SK-N-MC (cell line): Measurements from ENCODE around the gene PCDH1.

ENCODE experiments used
- DNase-seq: peaks from one replicate; pipeline ENCODE4 v3.0.0-alpha.2; 2011; ENCODE audit warnings: low read depth, low spot score
- H3K27ac ChIP-seq: fragments of 200-600 bp; sonication (generic); 2 replicates; pipeline ENCODE4 v1.5.1; 2016; ENCODE audit warnings: mixed run types
- H3K36me3 ChIP-seq: fragments of 200-600 bp; sonication (generic); 2 replicates; pipeline ENCODE4 v1.6.1; 2017; ENCODE audit warnings: antibody characterized with exemption, low read length, mixed read lengths; ENCODE audit not compliant: insufficient read depth
- H3K4me3 ChIP-seq: fragments of 200-600 bp; sonication (generic); 2 replicates; pipeline ENCODE4 v1.5.1; 2016
- H3K9ac ChIP-seq: fragments of 200-600 bp; sonication (generic); 2 replicates; pipeline ENCODE4 v1.8.0; 2017; ENCODE audit warnings: mixed run types, mixed read lengths; ENCODE audit not compliant: insufficient read length
- H3K9me3 ChIP-seq: fragments of 200-600 bp; sonication (generic); 2 replicates; pipeline ENCODE4 v1.6.1; 2017; ENCODE audit warnings: low read depth, mild to moderate bottlenecking, antibody characterized with exemption, low read length, moderate library complexity, mixed read lengths
- EZH2 ChIP-seq: fragments of 200-600 bp; sonication (generic); IDR thresholded peaks from one replicate; pipeline ENCODE4 v1.6.1; 2017; ENCODE audit warnings: antibody characterized with exemption
- FOXP2 ChIP-seq: optimal IDR thresholded peaks from 2 replicates; pipeline ENCODE3; 2011; ENCODE audit warnings: mild to moderate bottlenecking, moderate library complexity; ENCODE audit not compliant: insufficient read depth; ENCODE audit errors: extremely low read length, control extremely low read depth
- POLR2AphosphoS5 ChIP-seq: IDR thresholded peaks from 2 replicates; pipeline ENCODE4 v1.6.1; 2012; ENCODE audit warnings: mild to moderate bottlenecking, low read depth, low read length, borderline replicate concordance

The PCDH1 gene

DNA sequence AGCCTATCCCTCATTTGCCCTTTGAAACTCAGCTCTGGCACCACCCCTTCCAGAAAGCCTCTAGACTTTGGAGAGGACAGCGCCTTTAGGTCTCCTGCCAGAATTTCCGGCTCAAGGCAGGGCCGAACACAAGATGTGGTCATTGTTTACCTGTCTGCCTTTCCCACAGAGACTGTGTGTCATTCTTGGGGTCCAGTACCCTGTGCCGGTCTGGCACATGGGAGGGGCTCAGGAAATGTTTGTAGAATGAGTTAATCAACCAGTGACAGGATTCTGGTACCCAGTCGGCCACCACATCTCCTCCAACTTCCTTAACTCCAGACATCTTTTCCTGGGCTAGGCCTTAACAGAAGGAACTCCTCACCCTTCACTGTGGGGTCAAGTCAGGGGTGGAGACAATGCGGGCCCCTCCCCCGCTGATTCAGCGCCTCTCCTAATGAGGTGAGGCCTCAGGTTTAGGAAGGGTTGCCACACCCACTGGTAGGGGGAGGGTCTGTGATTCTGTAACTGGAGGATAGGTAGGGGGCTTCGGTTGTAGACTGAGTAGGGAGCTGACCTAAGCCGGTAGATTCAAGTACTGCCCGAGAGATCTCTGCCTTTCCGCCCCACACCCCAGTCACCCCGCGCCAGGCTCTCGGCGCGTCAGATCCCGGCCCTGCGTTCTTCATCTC, 29.3 kb downstream of the PCDH1 start:
- no peak for TF ChIP-seq POLR2AphosphoS5
- Histone ChIP-seq H3K27ac (peak overlapping the region; percentile 66; the same call in 1 of the 2 replicates), H3K9ac (peak overlapping the region; percentile 80), H3K4me3 (peak overlapping the region; percentile 82), H3K9me3 (no peaks in the 10 kb centered on the region), H3K36me3 (no peaks in the 10 kb centered on the region)
- DNase-seq: no peak

DNA sequence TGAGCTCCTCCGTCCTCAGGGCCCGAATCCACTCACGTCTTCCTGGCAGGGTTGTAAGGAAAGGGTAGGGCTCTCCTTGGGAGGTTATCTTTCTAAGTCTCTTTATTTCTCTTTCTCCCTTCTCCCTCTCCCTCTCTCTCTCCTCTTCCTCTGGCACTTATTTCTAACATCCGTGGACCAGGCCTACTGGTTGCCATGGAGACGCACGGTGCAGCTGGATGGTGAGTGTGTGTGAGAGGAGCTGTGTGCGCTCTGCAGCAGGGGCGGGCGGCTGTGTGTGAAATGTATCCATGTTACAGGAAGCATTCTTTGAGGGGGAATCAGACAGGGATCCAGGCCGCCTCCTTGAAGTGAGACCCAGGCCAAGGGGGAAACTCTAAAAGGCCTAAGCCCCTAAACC, 32.2 kb downstream of the PCDH1 start:
- no peaks in the 10 kb centered on the region for H3K9me3 ChIP-seq
- H3K36me3 ChIP-seq: no peaks in the 10 kb centered on the region
- no peak overlapping the region for H3K9ac ChIP-seq
- no peak overlapping the region for H3K27ac ChIP-seq
- TF ChIP-seq POLR2AphosphoS5 (no peak), EZH2 (no peak), FOXP2 (no peak)
- no peak for DNase-seq
- H3K4me3 ChIP-seq: no peak overlapping the region

DNA sequence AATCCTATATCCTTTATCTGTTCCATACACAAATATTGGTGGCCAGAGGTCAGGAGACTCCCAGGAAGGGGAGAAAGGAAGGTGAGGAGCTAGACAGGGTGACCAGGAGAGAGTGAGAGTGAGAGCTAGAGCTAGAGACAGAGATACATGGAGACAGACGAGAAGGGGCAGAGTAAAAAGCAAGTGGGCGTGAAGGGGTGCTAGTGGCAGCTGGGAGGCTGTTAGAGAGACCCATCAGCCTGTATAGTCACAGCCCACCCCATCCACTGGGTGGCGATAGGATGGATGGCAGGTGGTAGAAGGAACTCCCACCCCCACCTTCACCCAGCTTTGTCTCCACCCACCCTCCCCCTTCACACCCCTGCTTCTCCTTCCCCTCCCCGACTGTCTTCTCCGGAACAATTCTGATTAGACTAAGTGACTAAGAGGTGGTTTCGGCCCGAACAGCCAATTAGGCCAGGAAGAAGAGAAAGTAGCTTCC, 32.8 kb downstream of the PCDH1 start:
- H3K27ac ChIP-seq: no peak overlapping the region
- no peaks in the 10 kb centered on the region for H3K9me3 ChIP-seq
- no peak overlapping the region for H3K9ac ChIP-seq
- no peaks in the 10 kb centered on the region for H3K36me3 ChIP-seq
- no peak for TF ChIP-seq FOXP2
- no peak for TF ChIP-seq EZH2
- TF ChIP-seq POLR2AphosphoS5: no peak
- H3K4me3 ChIP-seq: no peak overlapping the region
- no peak for DNase-seq

DNA sequence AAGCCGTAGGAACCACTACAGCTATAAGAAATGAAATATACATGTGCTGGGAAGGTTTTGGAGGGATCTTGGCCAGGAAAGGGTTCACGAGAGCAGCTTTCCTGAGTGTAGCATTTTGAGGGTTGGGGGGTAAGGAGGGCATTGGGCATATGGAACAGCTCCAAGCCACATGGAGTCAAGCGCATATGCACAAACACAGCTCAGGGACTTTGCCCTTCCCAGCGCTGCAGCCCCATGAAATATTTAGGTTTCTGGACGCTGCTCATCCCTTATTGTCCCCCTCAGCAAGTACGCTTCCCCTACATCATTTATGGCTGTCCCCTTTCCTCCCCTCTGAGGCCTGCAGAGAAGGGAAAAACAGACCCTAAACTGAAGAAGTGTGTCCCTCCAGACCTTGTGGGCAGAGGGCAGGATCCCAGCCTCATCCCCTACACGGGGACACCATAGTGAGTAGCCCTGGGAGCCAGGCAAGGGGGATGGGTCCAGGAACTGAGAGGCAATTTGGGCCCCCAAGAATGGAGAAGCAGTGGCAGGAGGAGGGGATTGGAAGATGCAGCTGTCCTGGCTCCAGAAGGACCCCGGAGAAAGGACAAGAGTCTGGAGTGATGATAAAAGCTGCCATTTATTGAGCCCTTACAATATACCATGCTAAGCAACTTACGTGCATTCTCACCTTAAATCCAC, 33.7 kb downstream of the PCDH1 start:
- no peak overlapping the region for H3K27ac ChIP-seq
- H3K36me3 ChIP-seq: no peaks in the 10 kb centered on the region
- no peak overlapping the region for H3K4me3 ChIP-seq
- H3K9me3 ChIP-seq: no peaks in the 10 kb centered on the region
- H3K9ac ChIP-seq: no peak overlapping the region
- no peak for TF ChIP-seq POLR2AphosphoS5
- TF ChIP-seq FOXP2: no peak
- no peak for TF ChIP-seq EZH2
- no peak for DNase-seq

DNA sequence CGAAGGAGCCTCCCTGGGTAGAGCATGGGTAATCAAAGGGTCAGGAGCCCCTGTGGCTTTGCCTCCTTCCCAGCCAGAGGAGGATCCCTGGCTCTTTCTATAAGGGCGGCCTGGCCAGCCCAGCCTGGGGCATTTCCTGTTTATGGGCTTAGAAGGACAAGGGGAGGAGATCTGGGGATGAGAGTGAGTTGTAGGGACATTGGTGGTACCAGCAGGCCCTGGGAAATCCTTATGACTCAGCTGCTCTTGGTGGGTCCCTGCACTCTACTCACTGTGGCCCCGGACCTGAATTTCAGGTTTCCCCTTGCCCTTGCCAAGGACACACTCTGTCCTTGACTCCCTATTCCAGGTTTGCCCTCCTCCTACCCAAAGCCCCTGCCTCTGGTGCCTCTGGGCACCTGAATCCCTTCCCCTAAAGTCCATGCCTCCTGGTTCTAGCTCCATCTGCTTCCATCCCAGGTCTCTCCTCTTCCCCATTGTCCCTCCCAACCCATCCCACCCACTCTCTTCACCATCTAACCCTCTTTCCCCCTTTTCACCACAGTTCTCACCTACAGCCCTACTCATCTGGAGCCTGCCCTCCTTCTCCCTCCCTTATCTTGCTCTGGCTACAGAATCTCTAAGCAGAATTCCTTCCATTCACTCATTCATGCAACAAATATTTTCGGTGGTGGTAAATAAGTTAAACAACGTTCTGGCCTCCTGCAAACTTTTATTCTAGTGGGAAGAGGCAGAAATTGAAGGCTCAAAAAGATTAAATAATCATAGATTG, 34.9 kb downstream of the PCDH1 start:
- no peak overlapping the region for H3K4me3 ChIP-seq
- H3K36me3 ChIP-seq: no peaks in the 10 kb centered on the region
- no peak overlapping the region for H3K9ac ChIP-seq
- H3K9me3 ChIP-seq: no peaks in the 10 kb centered on the region
- no peak for DNase-seq
- H3K27ac ChIP-seq: no peak overlapping the region
- TF ChIP-seq EZH2 (no peak), FOXP2 (no peak), POLR2AphosphoS5 (no peak)

DNA sequence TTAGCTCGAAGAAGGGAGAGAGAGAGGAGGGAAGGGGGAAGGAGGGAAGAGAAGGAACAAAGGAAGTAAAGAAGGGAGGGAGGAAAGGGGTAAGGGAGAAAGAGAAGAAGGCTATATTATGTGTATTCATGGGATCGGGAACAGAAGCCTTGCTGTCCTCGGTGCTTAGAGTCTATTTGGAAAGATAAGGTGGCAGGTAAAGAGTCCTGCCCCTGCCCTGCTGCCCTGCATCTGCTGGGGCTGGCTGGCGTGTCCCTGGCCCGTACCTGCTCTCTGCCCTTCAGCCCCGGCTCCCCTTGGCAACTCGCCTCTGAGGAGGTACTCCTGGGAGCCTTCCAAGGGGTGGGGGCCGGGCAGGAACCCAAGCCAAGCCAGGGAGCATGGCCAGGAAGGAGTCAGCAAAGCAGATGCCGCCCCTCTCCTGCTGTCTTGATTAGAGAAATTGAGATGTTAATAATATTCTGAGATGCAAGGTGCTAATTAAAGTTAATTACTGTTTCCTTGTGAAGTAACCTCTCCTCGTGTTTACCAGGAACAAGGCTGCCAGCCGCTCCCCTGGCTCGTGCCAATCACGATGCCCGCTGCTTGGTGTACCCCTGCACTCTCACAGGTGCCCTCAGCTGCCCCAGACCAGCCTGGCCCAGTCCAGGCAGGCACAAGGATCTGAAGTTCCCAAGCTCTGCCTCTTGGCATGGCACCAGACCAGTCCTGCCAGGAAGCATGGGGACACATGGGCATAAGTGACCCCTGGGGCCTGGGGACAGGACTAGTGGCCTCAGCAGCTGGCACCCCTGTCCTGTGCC, 36.6 kb downstream of the PCDH1 start:
- Histone ChIP-seq H3K27ac (no peak overlapping the region), H3K9me3 (no peaks in the 10 kb centered on the region), H3K4me3 (no peak overlapping the region), H3K36me3 (no peaks in the 10 kb centered on the region), H3K9ac (no peak overlapping the region)
- no peak for DNase-seq
- TF ChIP-seq POLR2AphosphoS5: no peak
- no peak for TF ChIP-seq EZH2
- TF ChIP-seq FOXP2: no peak

DNA sequence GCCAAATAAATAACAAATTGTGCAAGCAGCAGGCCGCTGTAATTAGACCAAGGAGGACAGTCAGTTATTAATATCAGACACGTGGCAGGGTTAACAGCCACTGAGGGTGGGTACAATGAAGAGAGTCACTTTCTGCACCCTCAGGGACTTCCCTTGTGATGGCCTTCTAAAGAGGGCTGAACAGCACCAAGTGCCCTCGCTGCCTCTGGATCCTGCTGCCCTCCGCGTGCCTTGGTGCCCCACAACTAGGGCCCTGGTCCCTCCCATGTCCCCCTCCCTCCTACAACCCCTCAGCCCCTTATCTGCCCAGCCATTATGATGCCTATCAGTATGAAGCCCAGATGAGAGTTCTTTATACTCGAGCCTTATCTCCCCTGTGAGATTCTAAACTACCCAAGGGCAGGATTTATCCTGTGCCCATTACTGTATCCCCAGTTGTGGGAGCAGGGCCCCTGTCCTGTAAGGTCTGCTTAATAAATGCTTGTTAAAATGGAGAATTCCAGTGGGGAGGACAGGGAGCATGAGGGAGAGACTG, 37.3 kb downstream of the PCDH1 start:
- Histone ChIP-seq H3K9ac (no peak overlapping the region), H3K36me3 (no peaks in the 10 kb centered on the region), H3K9me3 (no peaks in the 10 kb centered on the region), H3K4me3 (no peak overlapping the region), H3K27ac (no peak overlapping the region)
- no peak for DNase-seq
- TF ChIP-seq FOXP2 (no peak), EZH2 (no peak), POLR2AphosphoS5 (no peak)

DNA sequence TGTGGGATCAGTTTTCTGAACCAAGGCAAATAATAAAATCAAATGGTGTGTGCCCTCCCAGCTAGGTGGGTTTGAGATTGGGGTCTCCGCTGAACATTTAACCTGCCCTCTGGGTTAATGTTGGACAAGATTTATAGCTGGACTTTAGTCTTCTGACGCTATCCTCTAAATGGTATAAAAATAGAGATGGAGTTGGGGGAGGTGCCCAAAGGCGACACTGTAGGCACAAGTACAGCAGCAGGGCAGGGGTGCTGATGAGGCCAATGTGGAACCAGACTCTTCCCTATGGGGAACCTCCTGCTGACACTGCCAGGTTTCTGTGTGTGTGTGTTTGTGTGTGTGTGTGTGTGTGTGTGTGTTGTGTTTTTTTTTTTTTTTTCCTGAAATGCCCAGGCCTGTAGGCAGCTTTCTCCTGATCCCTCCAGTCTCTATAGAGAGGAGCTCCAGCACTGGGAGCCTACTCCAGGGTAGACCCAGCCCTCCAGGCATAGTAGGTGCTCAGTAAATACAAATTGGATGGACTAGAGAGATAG, 37.9 kb downstream of the PCDH1 start:
- DNase-seq: no peak
- Histone ChIP-seq H3K36me3 (no peaks in the 10 kb centered on the region), H3K9me3 (no peaks in the 10 kb centered on the region), H3K27ac (no peak overlapping the region), H3K9ac (no peak overlapping the region), H3K4me3 (no peak overlapping the region)
- TF ChIP-seq POLR2AphosphoS5 (no peak), FOXP2 (no peak), EZH2 (no peak)
